Stomach (tissue), 4 donors: Measurements from ENCODE around the gene INPP5A.

Experiments used
- POLR2AphosphoS5 ChIP-seq, 3 donors: sonication (generic); formaldehyde crosslinking; IDR thresholded peaks; one replicate each; pipeline ENCODE4 v1.6.1; 2016; ENCODE audit warnings: antibody characterized with exemption in 3 of 3
- TF ChIP-seq, protein P1 (sequence below), 7 experiments: fragments of 450-650 bp in 4 of 7; fragments of 200-600 bp in 3 of 7; sonication (generic) in 3 of 7; IDR thresholded peaks; one replicate each; pipeline ENCODE4 v1.5.1; 2016 to 2019; ENCODE audit warnings: antibody characterized with exemption in 7 of 7, control low read depth in 2 of 7, mild to moderate bottlenecking in 1 of 7

DNA sequence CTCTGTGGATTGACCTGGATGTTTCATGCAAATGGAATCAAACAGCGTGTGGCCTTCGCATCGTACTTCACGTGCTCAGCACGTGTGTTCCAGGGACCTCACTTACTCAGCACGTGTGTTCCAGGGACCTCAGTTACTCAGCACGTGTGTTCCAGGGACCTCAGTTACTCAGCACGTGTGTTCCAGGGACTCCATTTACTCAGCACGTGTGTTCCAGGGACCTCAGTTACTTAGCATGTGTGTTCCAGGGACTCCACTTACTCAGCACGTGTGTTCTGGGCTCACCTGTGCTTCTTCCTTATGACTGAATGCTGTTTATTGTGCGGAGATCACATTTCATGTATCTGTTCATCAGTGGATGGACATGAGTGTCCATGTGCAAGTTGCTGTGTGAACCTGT is 22.0 kb downstream of the INPP5A start:
- no peak for TF ChIP-seq POLR2AphosphoS5 (IDR thresholded peaks at IDR 0.05)
- TF ChIP-seq, protein P1, sequence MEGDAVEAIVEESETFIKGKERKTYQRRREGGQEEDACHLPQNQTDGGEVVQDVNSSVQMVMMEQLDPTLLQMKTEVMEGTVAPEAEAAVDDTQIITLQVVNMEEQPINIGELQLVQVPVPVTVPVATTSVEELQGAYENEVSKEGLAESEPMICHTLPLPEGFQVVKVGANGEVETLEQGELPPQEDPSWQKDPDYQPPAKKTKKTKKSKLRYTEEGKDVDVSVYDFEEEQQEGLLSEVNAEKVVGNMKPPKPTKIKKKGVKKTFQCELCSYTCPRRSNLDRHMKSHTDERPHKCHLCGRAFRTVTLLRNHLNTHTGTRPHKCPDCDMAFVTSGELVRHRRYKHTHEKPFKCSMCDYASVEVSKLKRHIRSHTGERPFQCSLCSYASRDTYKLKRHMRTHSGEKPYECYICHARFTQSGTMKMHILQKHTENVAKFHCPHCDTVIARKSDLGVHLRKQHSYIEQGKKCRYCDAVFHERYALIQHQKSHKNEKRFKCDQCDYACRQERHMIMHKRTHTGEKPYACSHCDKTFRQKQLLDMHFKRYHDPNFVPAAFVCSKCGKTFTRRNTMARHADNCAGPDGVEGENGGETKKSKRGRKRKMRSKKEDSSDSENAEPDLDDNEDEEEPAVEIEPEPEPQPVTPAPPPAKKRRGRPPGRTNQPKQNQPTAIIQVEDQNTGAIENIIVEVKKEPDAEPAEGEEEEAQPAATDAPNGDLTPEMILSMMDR (IDR thresholded peaks at IDR 0.05): no peak
